Activated naive CD4-positive, alpha-beta T cell treated with anti-CD3 and anti-CD28 coated beads, Interleukin-2, amount 50 U/mL, for 24 hours (primary cell): Measurements from ENCODE around the gene KRT71.

ENCODE experiments used
- H3K27ac Mint-ChIP-seq: one replicate; pipeline ENCODE4 v1.8.0; 2021; ENCODE audit warnings: mild to moderate bottlenecking, mixed read lengths
- H3K27me3 Mint-ChIP-seq: one replicate; pipeline ENCODE4 v1.8.0; 2021; ENCODE audit warnings: mixed read lengths
- H3K36me3 Mint-ChIP-seq: one replicate; pipeline ENCODE4 v1.8.0; 2021; ENCODE audit warnings: mixed read lengths
- H3K4me1 Mint-ChIP-seq: one replicate; pipeline ENCODE4 v1.8.0; 2021; ENCODE audit warnings: mixed read lengths
- H3K4me3 Mint-ChIP-seq: one replicate; pipeline ENCODE4 v1.8.0; 2021; ENCODE audit warnings: mild to moderate bottlenecking, mixed read lengths
- H3K9me3 Mint-ChIP-seq: one replicate; pipeline ENCODE4 v1.8.0; 2021; ENCODE audit warnings: mixed read lengths

KRT71 gene

DNA sequence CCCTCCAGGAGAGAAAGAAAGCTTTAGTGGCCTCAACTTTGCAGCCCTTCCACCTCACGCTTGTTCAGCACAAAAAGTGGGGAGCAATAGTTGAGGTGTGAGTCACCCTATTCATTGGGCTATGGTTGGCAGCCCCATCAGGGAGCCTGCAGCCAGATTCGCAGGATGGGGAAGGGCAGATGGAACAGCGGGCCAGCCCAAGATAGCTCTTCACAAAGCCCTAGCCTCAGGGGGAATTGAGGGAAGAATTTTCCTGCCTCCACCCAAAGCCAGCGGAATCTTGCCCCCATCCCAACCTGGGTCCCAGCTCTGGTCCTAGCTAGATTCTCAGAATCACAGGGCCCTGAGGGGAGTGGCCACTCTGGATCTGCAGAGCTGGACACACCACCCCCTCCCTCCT, 29.1 kb downstream of the KRT71 start:
- peaks cover 5% of the 10 kb centered on the region for H3K4me1 Mint-ChIP-seq
- no peaks in the 10 kb centered on the region for H3K36me3 Mint-ChIP-seq
- H3K9me3 Mint-ChIP-seq = no peaks in the 10 kb centered on the region
- H3K4me3 Mint-ChIP-seq = no peak overlapping the region
- H3K27ac Mint-ChIP-seq = no peak overlapping the region
- no peaks in the 10 kb centered on the region for H3K27me3 Mint-ChIP-seq

DNA sequence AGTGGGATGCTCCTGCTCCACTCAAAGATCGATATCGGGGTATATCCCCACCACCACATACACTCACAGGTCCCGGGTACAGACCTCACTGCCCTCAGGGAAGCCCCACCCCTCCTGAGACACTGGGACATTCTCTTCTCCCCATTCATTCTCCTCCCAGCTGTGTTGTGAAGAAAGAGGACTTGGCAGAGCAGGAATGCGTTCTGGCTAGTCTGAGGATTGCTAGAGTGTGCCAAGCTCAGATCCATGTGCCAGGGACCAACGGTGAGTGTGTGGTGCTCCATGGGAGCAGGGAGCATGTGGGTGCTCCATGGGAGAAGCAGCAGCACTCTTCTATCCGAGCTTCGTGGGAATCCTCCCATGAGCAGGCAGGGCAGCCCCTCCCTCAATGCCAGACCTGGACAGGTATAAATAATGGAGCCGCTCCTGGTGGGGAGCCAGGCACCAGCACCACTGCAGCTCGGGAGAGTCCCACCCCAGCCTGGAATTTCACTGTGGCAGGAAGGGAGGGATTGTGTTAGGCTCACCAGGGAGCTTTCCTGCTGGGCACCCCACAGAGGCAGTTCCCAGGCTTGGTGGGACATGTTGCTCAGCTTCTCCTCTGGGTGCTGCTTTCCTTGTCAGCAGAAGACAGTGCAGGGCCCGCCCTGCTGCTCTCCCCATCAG, 30.5 kb downstream of the KRT71 start:
- Mint-ChIP-seq H3K4me1 (peaks cover 5% of the 10 kb centered on the region), H3K4me3 (no peak overlapping the region), H3K27me3 (no peaks in the 10 kb centered on the region), H3K9me3 (no peaks in the 10 kb centered on the region), H3K36me3 (no peaks in the 10 kb centered on the region), H3K27ac (no peak overlapping the region)

DNA sequence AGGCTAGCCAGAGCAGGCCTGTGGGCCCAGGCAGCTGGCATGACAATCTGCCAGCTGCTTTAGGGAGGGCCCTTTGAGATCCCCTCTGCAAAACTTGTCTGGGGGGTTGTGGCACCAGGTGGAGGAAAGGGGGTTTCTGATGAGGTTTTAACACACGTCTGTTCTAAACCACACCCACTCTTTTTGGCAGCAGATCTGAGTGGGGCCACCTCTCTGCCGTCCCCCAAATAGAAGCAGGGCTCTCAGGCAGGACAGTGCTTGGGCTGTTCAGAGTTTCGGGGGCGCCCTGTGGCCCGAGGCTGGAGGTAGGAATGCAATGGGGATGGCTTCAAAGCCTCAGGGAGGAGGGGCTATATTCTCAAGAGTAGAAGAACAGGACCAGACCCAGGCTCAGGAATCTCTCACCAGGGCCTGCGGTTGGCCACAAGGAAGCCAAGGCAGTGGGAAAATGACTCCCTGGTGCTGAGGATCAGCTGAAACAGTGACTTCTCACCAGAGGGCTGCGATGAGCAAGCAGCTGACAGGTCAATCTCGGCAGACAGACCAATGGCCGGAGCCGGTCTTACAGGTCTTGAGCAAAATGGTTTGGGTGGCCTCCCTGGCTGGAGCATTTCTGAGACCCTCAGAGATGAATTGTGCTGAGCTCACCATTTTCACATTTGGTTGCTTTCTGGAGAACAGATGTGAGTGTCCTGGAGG, 31.2 kb downstream of the KRT71 start:
- Mint-ChIP-seq H3K27me3 (no peaks in the 10 kb centered on the region), H3K27ac (no peak overlapping the region), H3K36me3 (no peaks in the 10 kb centered on the region), H3K4me3 (no peak overlapping the region), H3K9me3 (no peaks in the 10 kb centered on the region), H3K4me1 (peaks cover 3% of the 10 kb centered on the region)

DNA sequence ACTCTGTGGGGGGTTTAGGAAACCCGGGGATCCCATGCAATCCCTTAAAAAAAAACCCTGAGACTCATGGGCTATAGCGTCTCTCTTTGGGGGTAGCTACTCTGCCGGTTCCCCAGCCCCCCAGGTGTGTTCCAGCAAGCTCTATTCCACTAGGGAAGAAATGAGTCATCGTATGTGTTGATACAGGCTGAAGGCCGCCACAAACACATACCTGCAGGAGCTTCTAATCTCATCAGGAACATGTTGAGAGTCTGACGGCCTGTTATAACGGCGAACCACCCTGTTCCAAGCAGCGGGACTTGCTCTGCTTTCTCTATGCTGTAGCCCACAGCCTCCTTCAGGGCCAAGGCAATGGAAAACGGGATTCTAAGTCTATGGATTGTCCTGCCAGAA, 31.8 kb downstream of the KRT71 start:
- H3K27me3 Mint-ChIP-seq = no peaks in the 10 kb centered on the region
- H3K27ac Mint-ChIP-seq = no peak overlapping the region
- no peaks in the 10 kb centered on the region for H3K4me1 Mint-ChIP-seq
- no peaks in the 10 kb centered on the region for H3K9me3 Mint-ChIP-seq
- no peaks in the 10 kb centered on the region for H3K36me3 Mint-ChIP-seq
- H3K4me3 Mint-ChIP-seq = no peak overlapping the region

- no peaks in the 10 kb centered on the region for H3K36me3 Mint-ChIP-seq
- no peaks in the 10 kb centered on the region for H3K9me3 Mint-ChIP-seq
These were observed 32.9 kb downstream of the KRT71 start, which contains the start of gene KRT5 for GRCh38 chr12:52519826-52520662. TSS of gene KRT5 (minus strand) at chr12:52520394. CDS start at chr12:52520296, 98 bp downstream.

DNA sequence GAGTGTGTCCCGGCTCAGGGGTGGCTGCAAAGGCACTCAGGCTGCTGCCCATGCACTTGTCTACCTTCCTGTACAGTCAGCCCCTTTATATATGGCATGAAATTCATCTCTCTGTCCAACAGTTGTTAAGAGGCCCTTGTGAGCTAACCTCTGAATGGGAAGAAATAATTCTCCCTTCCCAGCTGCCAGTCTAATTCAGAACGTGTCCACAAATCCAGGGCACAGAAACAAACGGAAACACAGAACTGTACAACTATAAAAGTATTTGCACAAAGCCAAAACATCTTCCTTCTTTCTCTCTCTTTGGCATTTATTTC, 33.6 kb downstream of the KRT71 start:
- H3K4me1 Mint-ChIP-seq = no peaks in the 10 kb centered on the region

More at GRCh38 chr12:52519826-52520662, 32.9 kb downstream of the KRT71 start, which contains the start of gene KRT5:
- Mint-ChIP-seq H3K27ac (no peak within 1 kb of the TSS), H3K27me3 (no peaks in the 10 kb centered on the region), H3K4me1 (no peaks in the 10 kb centered on the region), H3K4me3 (no peak within 1 kb of the TSS)

GRCh38 chr12:52518574-52519386, 34.2 kb downstream of the KRT71 start:
- Mint-ChIP-seq H3K27ac (no peak overlapping the region), H3K9me3 (no peaks in the 10 kb centered on the region), H3K36me3 (no peaks in the 10 kb centered on the region), H3K4me3 (no peak overlapping the region), H3K27me3 (no peaks in the 10 kb centered on the region), H3K4me1 (no peaks in the 10 kb centered on the region)

More for the DNA sequence above, 33.6 kb downstream of the KRT71 start:
- Mint-ChIP-seq H3K27ac (no peak overlapping the region), H3K9me3 (no peaks in the 10 kb centered on the region), H3K4me3 (no peak overlapping the region), H3K36me3 (no peaks in the 10 kb centered on the region), H3K27me3 (no peaks in the 10 kb centered on the region)

GRCh38 chr12:52517888-52518287, 35.1 kb downstream of the KRT71 start:
- Mint-ChIP-seq H3K27ac (no peak overlapping the region), H3K4me1 (no peaks in the 10 kb centered on the region), H3K9me3 (no peaks in the 10 kb centered on the region), H3K27me3 (no peaks in the 10 kb centered on the region), H3K36me3 (no peaks in the 10 kb centered on the region), H3K4me3 (no peak overlapping the region)

DNA sequence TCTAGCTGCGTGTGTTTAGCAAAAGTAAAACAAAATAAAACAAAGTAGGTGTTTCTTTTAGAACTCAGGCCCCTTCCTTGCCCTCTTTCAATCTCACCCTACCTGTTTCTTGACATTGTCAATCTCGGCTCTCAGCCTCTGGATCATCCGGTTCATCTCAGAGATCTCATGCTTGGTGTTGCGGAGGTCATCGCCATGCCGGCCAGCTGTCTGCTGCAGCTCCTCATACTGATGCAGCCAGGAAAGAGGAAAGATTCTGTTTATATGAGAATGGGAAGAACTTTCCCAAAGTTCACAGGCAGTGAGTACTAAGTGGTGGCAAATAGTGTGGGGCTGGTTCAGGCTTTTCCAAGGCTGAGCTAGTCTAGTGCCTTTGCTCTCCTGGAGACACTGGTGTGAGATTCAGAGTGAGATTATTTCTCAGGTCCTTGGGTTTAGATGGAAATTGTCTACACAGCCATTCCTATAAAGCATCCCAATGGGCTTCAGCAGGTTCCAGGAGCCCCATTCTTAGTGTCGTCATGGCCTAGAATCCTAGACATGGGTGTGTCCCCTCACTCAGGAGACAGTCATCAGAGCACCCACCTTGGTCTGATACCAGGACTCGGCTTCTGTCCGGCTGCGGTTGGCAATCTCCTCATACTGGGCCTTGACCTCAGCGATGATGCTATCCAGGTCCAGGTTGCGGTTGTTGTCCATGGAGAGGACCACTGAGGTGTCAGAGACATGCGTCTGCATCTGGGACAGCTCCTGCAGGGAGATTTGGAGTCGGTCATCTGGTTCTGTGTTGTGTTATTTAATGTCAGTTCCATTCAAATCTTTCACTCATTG, 35.7 kb downstream of the KRT71 start:
- H3K27me3 Mint-ChIP-seq = no peaks in the 10 kb centered on the region
- no peaks in the 10 kb centered on the region for H3K9me3 Mint-ChIP-seq
- no peak overlapping the region for H3K27ac Mint-ChIP-seq
- H3K36me3 Mint-ChIP-seq = no peaks in the 10 kb centered on the region
- no peak overlapping the region for H3K4me3 Mint-ChIP-seq
- H3K4me1 Mint-ChIP-seq = no peaks in the 10 kb centered on the region

GRCh38 chr12:52515927-52516831, 36.8 kb downstream of the KRT71 start:
- Mint-ChIP-seq H3K4me1 (no peaks in the 10 kb centered on the region), H3K36me3 (peaks cover 2% of the 10 kb centered on the region), H3K4me3 (no peak overlapping the region), H3K27me3 (no peaks in the 10 kb centered on the region), H3K9me3 (peaks cover 3% of the 10 kb centered on the region), H3K27ac (no peak overlapping the region)

DNA sequence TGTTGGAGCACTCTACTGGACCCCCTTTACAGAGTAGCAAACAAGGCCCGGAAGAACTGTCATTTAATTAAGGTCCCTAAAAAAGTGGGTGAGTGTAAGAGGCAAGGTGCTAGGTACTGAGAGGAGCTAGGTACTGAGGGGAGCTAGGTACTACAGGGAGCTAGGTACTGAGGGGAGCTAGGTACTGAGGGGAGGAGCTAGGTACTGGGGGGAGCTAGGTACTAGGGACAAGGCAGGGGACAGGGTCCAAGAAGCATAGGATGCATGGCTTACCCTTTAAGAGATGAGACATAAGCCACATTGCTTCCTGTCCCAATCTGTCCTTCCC, 37.7 kb downstream of the KRT71 start:
- Mint-ChIP-seq H3K27ac (no peak overlapping the region), H3K4me3 (no peak overlapping the region), H3K27me3 (peaks cover 1% of the 10 kb centered on the region), H3K9me3 (peaks cover 5% of the 10 kb centered on the region), H3K36me3 (peaks cover 3% of the 10 kb centered on the region), H3K4me1 (no peaks in the 10 kb centered on the region)

GRCh38 chr12:52514471-52515318, 38.2 kb downstream of the KRT71 start:
- H3K4me3 Mint-ChIP-seq = no peak overlapping the region
- H3K27me3 Mint-ChIP-seq = peaks cover 5% of the 10 kb centered on the region
- H3K4me1 Mint-ChIP-seq = no peaks in the 10 kb centered on the region
- H3K36me3 Mint-ChIP-seq = peaks cover 4% of the 10 kb centered on the region
- no peak overlapping the region for H3K27ac Mint-ChIP-seq
- H3K9me3 Mint-ChIP-seq = peaks cover 5% of the 10 kb centered on the region

DNA sequence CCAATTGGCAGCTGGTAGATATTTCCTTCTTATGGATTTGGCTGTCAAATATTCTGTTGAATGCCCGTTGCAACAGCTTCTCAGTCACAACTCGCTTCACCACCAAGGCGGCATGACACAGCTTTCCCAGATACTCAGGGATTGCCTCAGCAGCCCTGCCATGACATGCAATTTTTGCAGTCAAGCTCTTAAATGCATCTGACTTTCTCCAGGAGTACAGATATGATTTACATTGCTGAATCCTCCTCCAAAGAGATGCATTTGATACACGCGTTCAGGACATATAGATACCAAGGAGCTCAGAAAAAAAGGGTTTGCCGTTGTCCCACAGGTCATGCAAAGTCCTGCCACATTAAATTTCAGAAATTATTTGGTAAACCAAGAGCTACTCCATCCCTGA, 39.2 kb downstream of the KRT71 start:
- peaks cover 4% of the 10 kb centered on the region for H3K36me3 Mint-ChIP-seq
- H3K4me3 Mint-ChIP-seq = no peak overlapping the region
- H3K4me1 Mint-ChIP-seq = no peaks in the 10 kb centered on the region
- H3K27ac Mint-ChIP-seq = no peak overlapping the region
- H3K9me3 Mint-ChIP-seq = peaks cover 5% of the 10 kb centered on the region
- H3K27me3 Mint-ChIP-seq = peaks cover 7% of the 10 kb centered on the region
